B cell (primary cell): ENCODE results near the gene COL25A1. TPM values are rescaled to one million over a fixed set of nuclear protein-coding genes. Genes with fewer than 3 reads are reported as not detected.

Experiments used
- ATAC-seq: fragments of 200-7000 bp; cut with Tn5 transposase; one replicate; pipeline ENCODE4 v1.10.0; 2021; ENCODE audit warnings: low read depth, mild to moderate bottlenecking, moderate number of reproducible peaks, moderate library complexity
- CTCF ChIA-PET: fragments of 350-600 bp; sonication (Branson Sonifier 250); formaldehyde crosslinking; loops from one replicate; lab custom pipeline; 2021; ENCODE audit warnings: antibody characterized with exemption, inconsistent platforms; lab: Charles Lee
- POLR2A ChIA-PET: fragments of 350-600 bp; sonication (Branson Sonifier 250); formaldehyde crosslinking; loops from one replicate; lab custom pipeline; 2021; ENCODE audit warnings: antibody characterized with exemption; lab: Charles Lee
- DNase-seq: peaks from one replicate; pipeline ENCODE4 v3.0.0; 2013
- H2AFZ ChIP-seq: 2 replicates; pipeline ENCODE4 v1.6.1; 2012; ENCODE audit warnings: mild to moderate bottlenecking, low read depth, low read length; ENCODE audit not compliant: insufficient read depth, poor library complexity, severe bottlenecking
- H3K27ac ChIP-seq, 2 donors: 1 replicate in 1 of 2; 2 replicates in 1 of 2; pipeline ENCODE4 v1.5.1; 2012 to 2013; ENCODE audit warnings: low read length in 2 of 2, mild to moderate bottlenecking in 2 of 2, moderate library complexity in 1 of 2
- H3K27me3 ChIP-seq, 4 experiments: fragments of 200-600 bp in 1 of 4; sonication (generic) in 1 of 4; replicated peaks in 1 of 4; 1 replicate in 2 of 4; 2 replicates in 2 of 4; pipeline versions ENCODE4 v1.6.1 to v1.7.0; 2013 to 2016; ENCODE audit warnings: low read length in 3 of 4, mild to moderate bottlenecking in 2 of 4, mixed read lengths in 1 of 4, moderate library complexity in 1 of 4; ENCODE audit not compliant: insufficient read depth in 4 of 4, control insufficient read depth in 3 of 4; ENCODE audit errors: control extremely low read depth in 1 of 4
- H3K36me3 ChIP-seq, 2 experiments: replicated peaks in 1 of 2; 1 replicate in 1 of 2; 2 replicates in 1 of 2; pipeline versions ENCODE4 v1.6.1 to v1.7.1; 2013; ENCODE audit warnings: low read length in 1 of 2; ENCODE audit not compliant: insufficient read depth in 2 of 2, control insufficient read depth in 1 of 2; ENCODE audit errors: control extremely low read depth in 1 of 2, extremely low read depth in 1 of 2
- H3K4me1 ChIP-seq, 2 donors: fragments of 200-600 bp in 1 of 2; sonication (generic) in 1 of 2; 1 replicate in 1 of 2; 2 replicates in 1 of 2; pipeline versions ENCODE4 v1.5.1 to v1.6.1; 2013 to 2017; ENCODE audit warnings: low read length in 2 of 2; ENCODE audit not compliant: control insufficient read depth in 2 of 2, insufficient read depth in 2 of 2
- H3K4me2 ChIP-seq: replicated peaks from 2 replicates; pipeline ENCODE3; 2012; ENCODE audit warnings: mild to moderate bottlenecking, low read depth, low read length; ENCODE audit not compliant: poor library complexity, severe bottlenecking
- H3K4me3 ChIP-seq, 5 experiments: fragments of 200-600 bp in 1 of 5; sonication (generic) in 1 of 5; 1 replicate in 3 of 5; 2 replicates in 2 of 5; pipeline versions ENCODE4 v1.5.1 to v1.7.0; 2011 to 2016; ENCODE audit warnings: low read length in 4 of 5, mild to moderate bottlenecking in 4 of 5, low read depth in 2 of 5, control low read depth in 1 of 5, moderate library complexity in 1 of 5; ENCODE audit not compliant: insufficient read depth in 1 of 5; ENCODE audit errors: control extremely low read depth in 1 of 5, extremely low read depth in 1 of 5
- H3K79me2 ChIP-seq: fragments of 200-600 bp; sonication (generic); one replicate; pipeline ENCODE4 v1.6.0; 2016; ENCODE audit warnings: low read length; ENCODE audit not compliant: control insufficient read depth, insufficient read depth
- H3K9ac ChIP-seq: fragments of 200-600 bp; sonication (generic); 2 replicates; pipeline ENCODE4 v1.6.1; 2017; ENCODE audit warnings: mild to moderate bottlenecking, low read length, moderate library complexity
- H3K9me3 ChIP-seq, 3 donors: one replicate each; pipeline versions ENCODE4 v1.6.1 to v1.7.1; 2013; ENCODE audit warnings: low read length in 2 of 3; ENCODE audit not compliant: control insufficient read depth in 2 of 3, insufficient read depth in 1 of 3; ENCODE audit errors: control extremely low read depth in 1 of 3
- H4K20me1 ChIP-seq: 2 replicates; pipeline ENCODE4 v1.6.0; 2012; ENCODE audit warnings: mild to moderate bottlenecking, low read length; ENCODE audit not compliant: insufficient read depth, control insufficient read depth, poor library complexity, severe bottlenecking
- H3K27ac Mint-ChIP-seq: one replicate; pipeline ENCODE4 v1.8.0; 2021; ENCODE audit warnings: mixed read lengths
- H3K27me3 Mint-ChIP-seq: one replicate; pipeline ENCODE4 v1.8.0; 2021; ENCODE audit warnings: mixed read lengths
- H3K4me1 Mint-ChIP-seq: one replicate; pipeline ENCODE4 v1.8.0; 2021; ENCODE audit warnings: mixed read lengths
- H3K4me3 Mint-ChIP-seq: one replicate; pipeline ENCODE4 v1.8.0; 2021; ENCODE audit warnings: mixed read lengths
- H3K9me3 Mint-ChIP-seq: one replicate; pipeline ENCODE4 v1.8.0; 2022; ENCODE audit warnings: mixed read lengths; ENCODE audit not compliant: insufficient read depth
- CTCF ChIP-seq: fragments of 200-600 bp; IDR thresholded peaks from one replicate; pipeline ENCODE4 v1.8.0; 2022; ENCODE audit warnings: antibody characterized with exemption, mild to moderate bottlenecking
- EZH2 ChIP-seq: IDR thresholded peaks from 2 replicates; pipeline ENCODE4 v1.6.1; 2012; ENCODE audit warnings: borderline replicate concordance, low read depth, mild to moderate bottlenecking, moderate library complexity, low read length; ENCODE audit not compliant: insufficient read depth, poor library complexity, severe bottlenecking
- WGBS: methylation state at CpG from one replicate; pipeline ENCODE4 v1.1.5; 2013; ENCODE audit warnings: missing lambda C conversion rate; ENCODE audit not compliant: insufficient coverage; 5-methylcytosine and 5-hydroxymethylcytosine counted together
- intact Hi-C: fragments of 100-400 bp; cut with micrococcal nuclease; formaldehyde crosslinking; loops from one replicate; pipeline ENCODE4 v1.10.0; 2022
- polyA plus RNA-seq: library from polyadenylated mRNA; depleted of rRNA; stranded (reverse); fragments of >200 nt; gene quantifications from 2 replicates; pipeline ENCODE4 v1.2.3, GENCODE V29; 2012
- total RNA-seq, 2 donors: library from RNA; stranded (reverse); fragments of 120-200 nt in 1 of 2; gene quantifications; 1 replicate in 1 of 2; 2 replicates in 1 of 2; pipeline versions ENCODE4 v1.2.3 to v1.2.4, GENCODE V29; 2013 to 2022

The COL25A1 gene
- total and polyA plus RNA-seq, 2 donors (not counting 1 experiment from before 2014, with no cell fraction given) = not detected

GRCh38 chr4:108787724-108788123 is 514.7 kb downstream of the COL25A1 start:
- DNase-seq (no peak), ATAC-seq (no peak)
- no peak overlapping the region for H3K27ac ChIP-seq
- Mint-ChIP-seq H3K27ac (no peak overlapping the region), H3K9me3 (no peaks in the 10 kb centered on the region), H3K4me3 (no peak overlapping the region), H3K4me1 (no peaks in the 10 kb centered on the region), H3K27me3 (no peaks in the 10 kb centered on the region)
- peaks cover 0 to 4% (median 0%) of the 10 kb centered on the region in 3 donors for H3K9me3 ChIP-seq
- ChIA-PET CTCF (no interaction called here), POLR2A (no interaction called here)
- H3K79me2 ChIP-seq = no peaks in the 10 kb centered on the region
- TF ChIP-seq EZH2 (no peak), CTCF (no peak)
- no peaks in the 10 kb centered on the region for H3K4me1 ChIP-seq
- no peaks in the 10 kb centered on the region for H3K27me3 ChIP-seq
- H2AFZ ChIP-seq = no peak overlapping the region
- H3K4me2 ChIP-seq = no peak overlapping the region
- no peak overlapping the region for H3K4me3 ChIP-seq
- no peaks in the 10 kb centered on the region for H4K20me1 ChIP-seq
- H3K36me3 ChIP-seq = no peaks in the 10 kb centered on the region
- intact Hi-C loops = no loop called here
- 99% methylated on average over 12 of the region's 16 CpGs for WGBS
- H3K9ac ChIP-seq = no peak overlapping the region

- no peaks in the 10 kb centered on the region for H4K20me1 ChIP-seq
- ATAC-seq (no peak), DNase-seq (no peak)
- H3K36me3 ChIP-seq = no peaks in the 10 kb centered on the region
- no peak overlapping the region for H3K9ac ChIP-seq
- H3K27ac ChIP-seq = no peak overlapping the region
- H3K9me3 ChIP-seq = peaks cover 0 to 4% (median 0%) of the 10 kb centered on the region in 3 donors
- no peaks in the 10 kb centered on the region for H3K27me3 ChIP-seq
- 92% methylated on average over 14 of the region's 14 CpGs for WGBS
- H3K4me3 ChIP-seq = no peak overlapping the region
- Mint-ChIP-seq H3K27ac (no peak overlapping the region), H3K4me1 (no peaks in the 10 kb centered on the region), H3K9me3 (no peaks in the 10 kb centered on the region), H3K27me3 (peaks cover 3% of the 10 kb centered on the region), H3K4me3 (no peak overlapping the region)
- H3K79me2 ChIP-seq = no peaks in the 10 kb centered on the region
- H3K4me1 ChIP-seq = no peaks in the 10 kb centered on the region
- POLR2A ChIA-PET = no interaction called here
- no peak for TF ChIP-seq EZH2
- no peak for TF ChIP-seq CTCF
- CTCF ChIA-PET = no interaction called here
- intact Hi-C loops = no loop called here
- no peak overlapping the region for H2AFZ ChIP-seq
- H3K4me2 ChIP-seq = no peak overlapping the region
Measured at GRCh38 chr4:108787106-108787505, 515.4 kb downstream of the COL25A1 start.
